Sigmoid colon (tissue), 4 donors: ENCODE data around the gene AVPR1B.

Experiments used
- CTCF ChIP-seq, 4 experiments: fragments of 450-650 bp in 3 of 4; fragments of 200-600 bp in 1 of 4; IDR thresholded peaks; one replicate each; pipeline ENCODE4 v1.5.1; 2016 to 2019; ENCODE audit warnings: antibody characterized with exemption in 4 of 4, mild to moderate bottlenecking in 3 of 4, moderate library complexity in 2 of 4
- EP300 ChIP-seq, 4 donors: sonication (generic); formaldehyde crosslinking; IDR thresholded peaks; one replicate each; pipeline ENCODE4 v1.6.1; 2017; ENCODE audit warnings: antibody characterized with exemption in 4 of 4
- POLR2A ChIP-seq, 2 donors: fragments of 450-650 bp; IDR thresholded peaks; one replicate each; pipeline ENCODE4 v1.6.1; 2016; ENCODE audit warnings: antibody characterized with exemption in 2 of 2, mild to moderate bottlenecking in 2 of 2, moderate library complexity in 2 of 2
- POLR2AphosphoS5 ChIP-seq, 4 donors: sonication (generic); formaldehyde crosslinking; IDR thresholded peaks; one replicate each; pipeline ENCODE4 v1.6.1; 2017; ENCODE audit warnings: antibody characterized with exemption in 4 of 4

GRCh38 chr1:206108635-206109034 is 8.6 kb downstream of the AVPR1B start:
- TF ChIP-seq CTCF (IDR thresholded peaks at IDR 0.05) (no peak), POLR2A (IDR thresholded peaks at IDR 0.05) (no peak), EP300 (IDR thresholded peaks at IDR 0.05) (no peak), POLR2AphosphoS5 (IDR thresholded peaks at IDR 0.05) (no peak)
